Measurements from ENCODE around the gene MBTPS1. TPM values are rescaled to one million over a fixed set of nuclear protein-coding genes. Genes with fewer than 3 reads are reported as not detected.

Gene MBTPS1
- total and polyA plus RNA-seq, 7 donors: 13.6 to 83.6 (median 69.3) TPM

- intact Hi-C loops (cut with DNase I): no loop called here
- DNase-seq: no peak
- H3K27ac ChIP-seq: no peak overlapping the region
- no peaks in the 10 kb centered on the region for H3K27me3 ChIP-seq
- no peak for TF ChIP-seq POLR2A (IDR thresholded peaks at IDR 0.05)
- TF ChIP-seq EP300 (IDR thresholded peaks at IDR 0.05): no peak
- peak; percentile 24 to 63 (median 51) for TF ChIP-seq CTCF (IDR thresholded peaks at IDR 0.05)
- no peak for TF ChIP-seq POLR2AphosphoS5 (IDR thresholded peaks at IDR 0.05)
- no peak overlapping the region for H3K4me3 ChIP-seq
- no peaks in the 10 kb centered on the region for H3K9me3 ChIP-seq
- H3K4me1 ChIP-seq: no peaks in the 10 kb centered on the region
- 38 to 51% methylated on average over 12 of the region's 12 CpGs for WGBS, 2 donors
- H3K36me3 ChIP-seq: peaks cover 47 to 99% (median 68%) of the 10 kb centered on the region in 4 donors
Measured at GRCh38 chr16:84065536-84066132, 51.1 kb downstream of the MBTPS1 start.

- Histone ChIP-seq H3K4me3 (no peak overlapping the region), H3K36me3 (peaks cover 40 to 99% (median 69%) of the 10 kb centered on the region in 4 donors), H3K27me3 (no peaks in the 10 kb centered on the region), H3K9me3 (no peaks in the 10 kb centered on the region), H3K27ac (no peak overlapping the region), H3K4me1 (no peaks in the 10 kb centered on the region)
- TF ChIP-seq POLR2AphosphoS5 (IDR thresholded peaks at IDR 0.05) (no peak), CTCF (IDR thresholded peaks at IDR 0.05) (no peak), POLR2A (IDR thresholded peaks at IDR 0.05) (no peak), EP300 (IDR thresholded peaks at IDR 0.05) (no peak)
- DNase-seq: no peak
- intact Hi-C loops (cut with DNase I): loop anchor here (2.0 to 5.0 kb wide), 2 partner anchors 109 to 237 kb away; no protein-coding TSS in a partner anchor
- WGBS, 2 donors: 94 to 96% methylated on average over 4 of the region's 4 CpGs
Measured at GRCh38 chr16:84063980-84064379, 52.8 kb downstream of the MBTPS1 start.

GRCh38 chr16:84062734-84063640 is 53.8 kb downstream of the MBTPS1 start:
- WGBS, 2 donors: 59 to 68% methylated on average over 25 of the region's 25 CpGs
- Histone ChIP-seq H3K9me3 (no peaks in the 10 kb centered on the region), H3K4me1 (no peaks in the 10 kb centered on the region), H3K4me3 (no peak overlapping the region), H3K36me3 (peaks cover 34 to 99% (median 70%) of the 10 kb centered on the region in 4 donors), H3K27me3 (no peaks in the 10 kb centered on the region), H3K27ac (no peak overlapping the region)
- TF ChIP-seq POLR2A (IDR thresholded peaks at IDR 0.05) (no peak), CTCF (IDR thresholded peaks at IDR 0.05) (peak in 3 of 4 experiments; percentile 59 to 81 (median 81))
- peak; percentile 84 for DNase-seq
- intact Hi-C loops (cut with DNase I): loop anchor here (2.0 to 5.0 kb wide), 2 partner anchors 108 to 236 kb away; no protein-coding TSS in a partner anchor

GRCh38 chr16:84061236-84061819 is 55.4 kb downstream of the MBTPS1 start:
- no peak overlapping the region for H3K4me3 ChIP-seq
- no peaks in the 10 kb centered on the region for H3K27me3 ChIP-seq
- DNase-seq: peak; percentile 48
- no peak overlapping the region for H3K27ac ChIP-seq
- intact Hi-C loops (cut with DNase I): loop anchor here (5.0 kb wide), 1 partner anchor 234 kb away; no protein-coding TSS in a partner anchor
- H3K36me3 ChIP-seq: peaks cover 20 to 99% (median 66%) of the 10 kb centered on the region in 4 donors
- peaks cover 0 to 2% (median 2%) of the 10 kb centered on the region in 4 donors for H3K4me1 ChIP-seq
- 87 to 94% methylated on average over 7 of the region's 7 CpGs for WGBS, 2 donors
- no peak for TF ChIP-seq EP300 (IDR thresholded peaks at IDR 0.05)
- no peak for TF ChIP-seq POLR2AphosphoS5 (IDR thresholded peaks at IDR 0.05)
- TF ChIP-seq CTCF (IDR thresholded peaks at IDR 0.05): no peak
- TF ChIP-seq POLR2A (IDR thresholded peaks at IDR 0.05): no peak
- H3K9me3 ChIP-seq: no peaks in the 10 kb centered on the region
